WTC11 (cell line): ENCODE measurements around the gene IBA57. TPM values are rescaled to one million over a fixed set of nuclear protein-coding genes. Genes with fewer than 3 reads are reported as not detected.

Source experiments
- ATAC-seq: fragments of 200-7000 bp; cut with Tn5 transposase; 2 replicates; pipeline ENCODE4 v1.10.0; 2021; ENCODE audit warnings: mild to moderate bottlenecking, moderate library complexity
- CTCF ChIA-PET: fragments of 300-600 bp; sonication (Branson Sonifier 250); formaldehyde crosslinking; loops from one replicate; lab custom pipeline; 2021; ENCODE audit warnings: antibody characterized with exemption; lab: Charles Lee
- POLR2A ChIA-PET: fragments of 350-600 bp; sonication (Branson Sonifier 250); formaldehyde crosslinking; loops from one replicate; lab custom pipeline; 2021; ENCODE audit warnings: antibody characterized with exemption; lab: Charles Lee
- DNase-seq: peaks from one replicate; pipeline ENCODE4 v3.0.0; 2021; ENCODE audit warnings: low spot score
- H3K27ac Mint-ChIP-seq: 2 replicates; pipeline ENCODE4 v1.8.0; 2021; ENCODE audit warnings: mixed read lengths
- H3K27me3 Mint-ChIP-seq: 2 replicates; pipeline ENCODE4 v1.8.0; 2021; ENCODE audit warnings: low read depth, mild to moderate bottlenecking, moderate library complexity, mixed read lengths
- H3K36me3 Mint-ChIP-seq: 2 replicates; pipeline ENCODE4 v1.8.0; 2021; ENCODE audit warnings: mixed read lengths
- H3K4me1 Mint-ChIP-seq: 2 replicates; pipeline ENCODE4 v1.8.0; 2022; ENCODE audit warnings: mixed read lengths
- H3K4me3 Mint-ChIP-seq: 2 replicates; pipeline ENCODE4 v1.8.0; 2021; ENCODE audit warnings: mild to moderate bottlenecking, moderate library complexity, mixed read lengths
- H3K9me3 Mint-ChIP-seq: 2 replicates; pipeline ENCODE4 v1.8.0; 2021; ENCODE audit warnings: mixed read lengths
- CREB1 ChIP-seq: sonication (generic); formaldehyde crosslinking; IDR thresholded peaks from 2 replicates; pipeline ENCODE4 v1.8.0; 2023; ENCODE audit warnings: mild to moderate bottlenecking, missing genetic modification reagents
- FOXK1 ChIP-seq: sonication (generic); formaldehyde crosslinking; IDR thresholded peaks from 2 replicates; pipeline ENCODE4 v1.8.0; 2022; ENCODE audit warnings: mild to moderate bottlenecking, moderate library complexity, missing genetic modification reagents
- SOX15 ChIP-seq: fragments of 250-450 bp; sonication (Bioruptor Pico); IDR thresholded peaks from 2 replicates; pipeline ENCODE4 v1.9.0; 2021; ENCODE audit warnings: mild to moderate bottlenecking
- SP1 ChIP-seq: sonication (generic); formaldehyde crosslinking; conservative IDR thresholded peaks from 2 replicates; pipeline ENCODE4 v1.8.1; 2022; ENCODE audit warnings: missing genetic modification reagents
- TP53 ChIP-seq: sonication (generic); formaldehyde crosslinking; IDR thresholded peaks from 2 replicates; pipeline ENCODE4 v1.8.1; 2023; ENCODE audit warnings: mild to moderate bottlenecking, missing genetic modification reagents
- ZNF219 ChIP-seq: sonication (generic); formaldehyde crosslinking; IDR thresholded peaks from 2 replicates; pipeline ENCODE4 v1.8.0; 2023; ENCODE audit warnings: missing genetic modification reagents, mild to moderate bottlenecking, borderline replicate concordance
- ZNF317 ChIP-seq: sonication (generic); formaldehyde crosslinking; IDR thresholded peaks from 2 replicates; pipeline ENCODE4 v1.8.1; 2023; ENCODE audit warnings: low read depth, mild to moderate bottlenecking, moderate library complexity, missing genetic modification reagents, borderline replicate concordance
- ZNF423 ChIP-seq: fragments of 250-450 bp; sonication (Bioruptor Pico); IDR thresholded peaks from 2 replicates; pipeline ENCODE4 v2.1.2; 2022; ENCODE audit warnings: mild to moderate bottlenecking, moderate library complexity
- ZNF671 ChIP-seq: fragments of 250-450 bp; sonication (Bioruptor Pico); IDR thresholded peaks from 2 replicates; pipeline ENCODE4 v1.8.0; 2021; ENCODE audit warnings: mild to moderate bottlenecking
- total RNA-seq: library from RNA; stranded (reverse); gene quantifications from 3 replicates; pipeline ENCODE4 v1.2.3, GENCODE V29; 2021
- TF ChIP-seq, protein P1 (sequence below): sonication (generic); formaldehyde crosslinking; IDR thresholded peaks from 2 replicates; pipeline ENCODE4 v1.8.1; 2022; ENCODE audit warnings: low read depth, mild to moderate bottlenecking, moderate library complexity, missing genetic modification reagents, borderline replicate concordance
- TF ChIP-seq, protein P2 (sequence below): fragments of 250-450 bp; sonication (Bioruptor Pico); IDR thresholded peaks from 2 replicates; pipeline ENCODE4 v1.9.0; 2021; ENCODE audit warnings: mild to moderate bottlenecking
- TF ChIP-seq, protein P3 (sequence below): fragments of 250-450 bp; sonication (Bioruptor Pico); IDR thresholded peaks from 2 replicates; pipeline ENCODE4 v2.1.2; 2022; ENCODE audit warnings: mild to moderate bottlenecking, moderate library complexity
- TF ChIP-seq, protein P4 (sequence below): sonication (generic); formaldehyde crosslinking; IDR thresholded peaks from 2 replicates; pipeline ENCODE4 v1.8.1; 2022; ENCODE audit warnings: mild to moderate bottlenecking, missing genetic modification reagents, moderate library complexity, borderline replicate concordance
- TF ChIP-seq, protein P5 (sequence below): sonication (generic); formaldehyde crosslinking; IDR thresholded peaks from 2 replicates; pipeline ENCODE4 v1.8.1; 2023; ENCODE audit warnings: mild to moderate bottlenecking, missing genetic modification reagents, borderline replicate concordance
- TF ChIP-seq, protein P6 (sequence below): sonication (generic); formaldehyde crosslinking; IDR thresholded peaks from 2 replicates; pipeline ENCODE4 v1.8.1; 2022; ENCODE audit warnings: missing genetic modification reagents, borderline replicate concordance
- TF ChIP-seq, protein P7 (sequence below): fragments of 200-600 bp; IDR thresholded peaks from 2 replicates; pipeline ENCODE4 v1.8.0; 2022; ENCODE audit warnings: antibody characterized with exemption

IBA57 gene
- total RNA-seq, 1 experiment from 2014 or later = 11.4 TPM

DNA sequence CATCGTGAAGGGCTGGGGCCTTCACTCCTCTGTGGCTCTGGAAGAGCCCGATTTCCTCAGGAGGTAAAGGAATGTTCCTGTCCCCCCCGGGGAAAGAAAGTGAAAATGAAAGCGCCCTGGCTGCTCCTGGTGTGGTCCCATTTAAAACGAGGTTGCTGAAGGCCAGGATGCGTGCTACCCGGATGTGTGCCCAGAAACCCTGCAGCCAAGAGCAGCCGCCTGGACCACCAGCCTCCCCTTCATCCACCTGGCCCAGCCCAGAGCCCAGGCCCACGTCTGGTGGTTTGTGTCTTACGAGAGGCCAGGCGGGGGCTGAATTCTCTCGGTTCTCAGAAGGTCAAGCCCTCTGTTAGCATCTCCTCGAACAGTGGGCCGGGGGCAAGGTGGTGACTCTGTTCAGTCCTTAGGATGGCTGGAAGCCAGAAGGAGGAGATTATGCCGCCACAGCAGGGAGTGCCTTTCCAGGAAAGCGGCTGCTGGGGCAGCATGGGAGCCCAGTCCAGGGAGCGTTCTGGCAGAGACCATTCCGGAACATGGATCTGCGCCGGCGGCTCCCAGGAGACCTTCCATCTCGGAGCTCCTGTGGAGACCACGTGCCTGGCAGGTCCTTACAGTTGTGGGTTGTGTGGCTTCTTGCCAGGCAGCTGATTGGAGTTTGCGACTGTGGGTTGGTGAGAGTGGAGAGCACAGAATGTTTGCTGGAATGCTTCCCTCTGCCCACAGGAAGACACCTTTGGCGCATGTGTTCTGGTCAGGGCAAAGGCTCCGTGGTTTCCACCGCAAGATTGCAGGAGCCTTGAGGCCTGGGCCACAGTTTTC lies 24.2 kb upstream of the IBA57 start:
- CTCF ChIA-PET = interaction anchor here (1.4 to 2.7 kb wide), 3 partner anchors 11 to 134 kb away, joined by 3 to 14 read pairs (median 13); partner anchors contain the start of gene IBA57
- TF ChIP-seq ZNF671 (CRISPR knock-in tag) (no peak), CREB1 (CRISPR knock-in tag) (no peak), SOX15 (CRISPR knock-in tag) (no peak), ZNF423 (CRISPR knock-in tag) (no peak), SP1 (CRISPR knock-in tag) (no peak)
- TF ChIP-seq, protein P1, sequence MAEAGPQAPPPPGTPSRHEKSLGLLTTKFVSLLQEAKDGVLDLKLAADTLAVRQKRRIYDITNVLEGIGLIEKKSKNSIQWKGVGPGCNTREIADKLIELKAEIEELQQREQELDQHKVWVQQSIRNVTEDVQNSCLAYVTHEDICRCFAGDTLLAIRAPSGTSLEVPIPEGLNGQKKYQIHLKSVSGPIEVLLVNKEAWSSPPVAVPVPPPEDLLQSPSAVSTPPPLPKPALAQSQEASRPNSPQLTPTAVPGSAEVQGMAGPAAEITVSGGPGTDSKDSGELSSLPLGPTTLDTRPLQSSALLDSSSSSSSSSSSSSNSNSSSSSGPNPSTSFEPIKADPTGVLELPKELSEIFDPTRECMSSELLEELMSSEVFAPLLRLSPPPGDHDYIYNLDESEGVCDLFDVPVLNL (CRISPR knock-in tag) = no peak
- TF ChIP-seq, protein P2, sequence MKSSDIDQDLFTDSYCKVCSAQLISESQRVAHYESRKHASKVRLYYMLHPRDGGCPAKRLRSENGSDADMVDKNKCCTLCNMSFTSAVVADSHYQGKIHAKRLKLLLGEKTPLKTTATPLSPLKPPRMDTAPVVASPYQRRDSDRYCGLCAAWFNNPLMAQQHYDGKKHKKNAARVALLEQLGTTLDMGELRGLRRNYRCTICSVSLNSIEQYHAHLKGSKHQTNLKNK (CRISPR knock-in tag) = no peak
- TF ChIP-seq, protein P3, sequence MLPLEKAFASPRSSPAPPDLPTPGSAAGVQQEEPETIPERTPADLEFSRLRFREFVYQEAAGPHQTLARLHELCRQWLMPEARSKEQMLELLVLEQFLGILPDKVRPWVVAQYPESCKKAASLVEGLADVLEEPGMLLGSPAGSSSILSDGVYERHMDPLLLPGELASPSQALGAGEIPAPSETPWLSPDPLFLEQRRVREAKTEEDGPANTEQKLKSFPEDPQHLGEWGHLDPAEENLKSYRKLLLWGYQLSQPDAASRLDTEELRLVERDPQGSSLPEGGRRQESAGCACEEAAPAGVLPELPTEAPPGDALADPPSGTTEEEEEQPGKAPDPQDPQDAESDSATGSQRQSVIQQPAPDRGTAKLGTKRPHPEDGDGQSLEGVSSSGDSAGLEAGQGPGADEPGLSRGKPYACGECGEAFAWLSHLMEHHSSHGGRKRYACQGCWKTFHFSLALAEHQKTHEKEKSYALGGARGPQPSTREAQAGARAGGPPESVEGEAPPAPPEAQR = no peak
- TF ChIP-seq, protein P4, sequence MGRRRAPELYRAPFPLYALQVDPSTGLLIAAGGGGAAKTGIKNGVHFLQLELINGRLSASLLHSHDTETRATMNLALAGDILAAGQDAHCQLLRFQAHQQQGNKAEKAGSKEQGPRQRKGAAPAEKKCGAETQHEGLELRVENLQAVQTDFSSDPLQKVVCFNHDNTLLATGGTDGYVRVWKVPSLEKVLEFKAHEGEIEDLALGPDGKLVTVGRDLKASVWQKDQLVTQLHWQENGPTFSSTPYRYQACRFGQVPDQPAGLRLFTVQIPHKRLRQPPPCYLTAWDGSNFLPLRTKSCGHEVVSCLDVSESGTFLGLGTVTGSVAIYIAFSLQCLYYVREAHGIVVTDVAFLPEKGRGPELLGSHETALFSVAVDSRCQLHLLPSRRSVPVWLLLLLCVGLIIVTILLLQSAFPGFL (CRISPR knock-in tag) = no peak
- POLR2A ChIA-PET = no interaction called here

DNA sequence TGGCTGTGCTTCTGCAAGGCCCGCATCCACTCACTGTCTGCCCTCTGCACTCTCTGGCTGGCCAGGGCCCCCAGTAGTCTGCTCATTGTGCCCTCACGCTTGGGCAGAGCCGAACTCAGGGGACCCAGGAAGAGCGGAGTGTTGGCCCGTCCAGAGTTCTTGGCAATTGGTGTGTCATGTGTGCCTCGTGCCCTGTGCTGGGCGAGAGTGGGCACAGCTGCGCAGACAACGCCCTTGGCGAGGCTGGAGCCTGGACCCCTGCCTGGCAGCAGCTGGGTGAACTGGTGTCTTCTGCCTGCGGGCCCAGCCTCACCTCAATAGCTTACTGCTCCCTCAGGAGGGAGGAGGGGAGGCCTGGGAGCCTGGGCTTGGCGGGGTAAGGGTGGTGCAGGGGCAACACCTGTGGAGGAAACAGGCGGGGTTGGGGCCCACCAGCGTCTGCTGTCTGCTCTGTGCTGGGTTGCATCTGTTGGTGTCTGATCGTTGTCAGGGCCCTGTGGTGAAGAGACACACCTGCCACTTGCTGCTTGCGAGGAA lies 23.4 kb upstream of the IBA57 start:
- POLR2A ChIA-PET = no interaction called here

More for the DNA sequence above, 24.2 kb upstream of the IBA57 start:
- ATAC-seq (no peak), DNase-seq (no peak)
- H3K27ac Mint-ChIP-seq = peak overlapping the region; percentile 68; the same call in 1 of the 2 replicates
- no peaks in the 10 kb centered on the region for H3K9me3 Mint-ChIP-seq
- no peaks in the 10 kb centered on the region for H3K36me3 Mint-ChIP-seq
- H3K27me3 Mint-ChIP-seq = peaks cover 21% of the 10 kb centered on the region
- H3K4me1 Mint-ChIP-seq = peaks cover 7% of the 10 kb centered on the region; the same call in 1 of the 2 replicates
- H3K4me3 Mint-ChIP-seq = peak overlapping the region; percentile 88

More for the DNA sequence above, 23.4 kb upstream of the IBA57 start:
- Mint-ChIP-seq H3K9me3 (no peaks in the 10 kb centered on the region), H3K4me1 (peaks cover 7% of the 10 kb centered on the region; the same call in 1 of the 2 replicates), H3K27me3 (peaks cover 13% of the 10 kb centered on the region), H3K36me3 (no peaks in the 10 kb centered on the region), H3K4me3 (peak overlapping the region; percentile 10; the same call in 1 of the 2 replicates), H3K27ac (no peak overlapping the region)
- TF ChIP-seq, protein P5, sequence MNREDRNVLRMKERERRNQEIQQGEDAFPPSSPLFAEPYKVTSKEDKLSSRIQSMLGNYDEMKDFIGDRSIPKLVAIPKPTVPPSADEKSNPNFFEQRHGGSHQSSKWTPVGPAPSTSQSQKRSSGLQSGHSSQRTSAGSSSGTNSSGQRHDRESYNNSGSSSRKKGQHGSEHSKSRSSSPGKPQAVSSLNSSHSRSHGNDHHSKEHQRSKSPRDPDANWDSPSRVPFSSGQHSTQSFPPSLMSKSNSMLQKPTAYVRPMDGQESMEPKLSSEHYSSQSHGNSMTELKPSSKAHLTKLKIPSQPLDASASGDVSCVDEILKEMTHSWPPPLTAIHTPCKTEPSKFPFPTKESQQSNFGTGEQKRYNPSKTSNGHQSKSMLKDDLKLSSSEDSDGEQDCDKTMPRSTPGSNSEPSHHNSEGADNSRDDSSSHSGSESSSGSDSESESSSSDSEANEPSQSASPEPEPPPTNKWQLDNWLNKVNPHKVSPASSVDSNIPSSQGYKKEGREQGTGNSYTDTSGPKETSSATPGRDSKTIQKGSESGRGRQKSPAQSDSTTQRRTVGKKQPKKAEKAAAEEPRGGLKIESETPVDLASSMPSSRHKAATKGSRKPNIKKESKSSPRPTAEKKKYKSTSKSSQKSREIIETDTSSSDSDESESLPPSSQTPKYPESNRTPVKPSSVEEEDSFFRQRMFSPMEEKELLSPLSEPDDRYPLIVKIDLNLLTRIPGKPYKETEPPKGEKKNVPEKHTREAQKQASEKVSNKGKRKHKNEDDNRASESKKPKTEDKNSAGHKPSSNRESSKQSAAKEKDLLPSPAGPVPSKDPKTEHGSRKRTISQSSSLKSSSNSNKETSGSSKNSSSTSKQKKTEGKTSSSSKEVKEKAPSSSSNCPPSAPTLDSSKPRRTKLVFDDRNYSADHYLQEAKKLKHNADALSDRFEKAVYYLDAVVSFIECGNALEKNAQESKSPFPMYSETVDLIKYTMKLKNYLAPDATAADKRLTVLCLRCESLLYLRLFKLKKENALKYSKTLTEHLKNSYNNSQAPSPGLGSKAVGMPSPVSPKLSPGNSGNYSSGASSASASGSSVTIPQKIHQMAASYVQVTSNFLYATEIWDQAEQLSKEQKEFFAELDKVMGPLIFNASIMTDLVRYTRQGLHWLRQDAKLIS (CRISPR knock-in tag) = no peak
- TF ChIP-seq TP53 = no peak
- TF ChIP-seq, protein P6, sequence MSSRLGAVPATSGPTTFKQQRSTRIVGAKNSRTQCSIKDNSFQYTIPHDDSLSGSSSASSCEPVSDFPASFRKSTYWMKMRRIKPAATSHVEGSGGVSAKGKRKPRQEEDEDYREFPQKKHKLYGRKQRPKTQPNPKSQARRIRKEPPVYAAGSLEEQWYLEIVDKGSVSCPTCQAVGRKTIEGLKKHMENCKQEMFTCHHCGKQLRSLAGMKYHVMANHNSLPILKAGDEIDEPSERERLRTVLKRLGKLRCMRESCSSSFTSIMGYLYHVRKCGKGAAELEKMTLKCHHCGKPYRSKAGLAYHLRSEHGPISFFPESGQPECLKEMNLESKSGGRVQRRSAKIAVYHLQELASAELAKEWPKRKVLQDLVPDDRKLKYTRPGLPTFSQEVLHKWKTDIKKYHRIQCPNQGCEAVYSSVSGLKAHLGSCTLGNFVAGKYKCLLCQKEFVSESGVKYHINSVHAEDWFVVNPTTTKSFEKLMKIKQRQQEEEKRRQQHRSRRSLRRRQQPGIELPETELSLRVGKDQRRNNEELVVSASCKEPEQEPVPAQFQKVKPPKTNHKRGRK (CRISPR knock-in tag) = no peak
- no peak for TF ChIP-seq ZNF317 (CRISPR knock-in tag)
- TF ChIP-seq ZNF219 (CRISPR knock-in tag) = no peak
- no peak for TF ChIP-seq FOXK1 (CRISPR knock-in tag)
- TF ChIP-seq, protein P7, sequence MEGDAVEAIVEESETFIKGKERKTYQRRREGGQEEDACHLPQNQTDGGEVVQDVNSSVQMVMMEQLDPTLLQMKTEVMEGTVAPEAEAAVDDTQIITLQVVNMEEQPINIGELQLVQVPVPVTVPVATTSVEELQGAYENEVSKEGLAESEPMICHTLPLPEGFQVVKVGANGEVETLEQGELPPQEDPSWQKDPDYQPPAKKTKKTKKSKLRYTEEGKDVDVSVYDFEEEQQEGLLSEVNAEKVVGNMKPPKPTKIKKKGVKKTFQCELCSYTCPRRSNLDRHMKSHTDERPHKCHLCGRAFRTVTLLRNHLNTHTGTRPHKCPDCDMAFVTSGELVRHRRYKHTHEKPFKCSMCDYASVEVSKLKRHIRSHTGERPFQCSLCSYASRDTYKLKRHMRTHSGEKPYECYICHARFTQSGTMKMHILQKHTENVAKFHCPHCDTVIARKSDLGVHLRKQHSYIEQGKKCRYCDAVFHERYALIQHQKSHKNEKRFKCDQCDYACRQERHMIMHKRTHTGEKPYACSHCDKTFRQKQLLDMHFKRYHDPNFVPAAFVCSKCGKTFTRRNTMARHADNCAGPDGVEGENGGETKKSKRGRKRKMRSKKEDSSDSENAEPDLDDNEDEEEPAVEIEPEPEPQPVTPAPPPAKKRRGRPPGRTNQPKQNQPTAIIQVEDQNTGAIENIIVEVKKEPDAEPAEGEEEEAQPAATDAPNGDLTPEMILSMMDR = no peak
- ATAC-seq (no peak), DNase-seq (no peak)
- CTCF ChIA-PET = interaction anchor here (1.4 kb wide), 1 partner anchor 11 kb away, joined by 6 read pairs; no protein-coding TSS in a partner anchor
